H1 (cell line): ENCODE data around the gene ALDH3B1. TPM values are rescaled to one million over a fixed set of nuclear protein-coding genes. Genes with fewer than 3 reads are reported as not detected.

Experiments used
- CTCF ChIA-PET: fragments of 300-600 bp; sonication (Branson Sonifier 250); formaldehyde crosslinking; loops from one replicate; lab custom pipeline; 2021; ENCODE audit not compliant: partially characterized antibody; lab: Charles Lee
- POLR2A ChIA-PET: fragments of 300-600 bp; sonication (Branson Sonifier 250); formaldehyde crosslinking; loops from one replicate; lab custom pipeline; 2021; ENCODE audit warnings: inconsistent platforms; ENCODE audit not compliant: partially characterized antibody; lab: Charles Lee
- DNase-seq, 2 experiments: peaks; one replicate each; pipeline versions ENCODE4 v3.0.0 to v3.0.0-alpha.2; 2010 to 2022; ENCODE audit warnings: low spot score in 2 of 2, low read depth in 1 of 2, mixed read lengths in 1 of 2
- FAIRE-seq: peaks from 2 replicates; lab custom pipeline; 2011; peaks lifted over from hg19 to GRCh38; lab: Jason Lieb, UNC
- H2AFZ ChIP-seq: 2 replicates; pipeline ENCODE4 v1.8.1; 2012; ENCODE audit warnings: low read length, inconsistent platforms
- H2AK5ac ChIP-seq: 2 replicates; pipeline ENCODE4 v1.6.1; 2013; ENCODE audit warnings: low read depth, low read length
- H2BK120ac ChIP-seq: replicated peaks from 2 replicates; pipeline ENCODE3; 2013; ENCODE audit warnings: low read depth, low read length, inconsistent platforms
- H2BK12ac ChIP-seq: 2 replicates; pipeline ENCODE4 v1.6.1; 2013; ENCODE audit warnings: low read depth, low read length
- H2BK15ac ChIP-seq: 2 replicates; pipeline ENCODE4 v1.6.1; 2013; ENCODE audit warnings: low read length
- H2BK20ac ChIP-seq: 2 replicates; pipeline ENCODE4 v1.6.1; 2013; ENCODE audit warnings: low read length
- H2BK5ac ChIP-seq: 2 replicates; pipeline ENCODE4 v1.6.1; 2013; ENCODE audit warnings: low read depth, low read length
- H3K14ac ChIP-seq: 2 replicates; pipeline ENCODE4 v1.6.1; 2013; ENCODE audit warnings: inconsistent platforms; ENCODE audit not compliant: insufficient read length
- H3K18ac ChIP-seq: 2 replicates; pipeline ENCODE4 v1.6.1; 2013; ENCODE audit warnings: low read length; ENCODE audit errors: extremely low read depth
- H3K23ac ChIP-seq: 2 replicates; pipeline ENCODE4 v1.6.1; 2013; ENCODE audit warnings: inconsistent platforms; ENCODE audit not compliant: insufficient read length
- H3K23me2 ChIP-seq: 2 replicates; pipeline ENCODE4 v1.6.1; 2013; ENCODE audit warnings: low read depth, low read length
- H3K27ac ChIP-seq: 2 replicates; pipeline ENCODE4 v1.6.1; 2011; ENCODE audit warnings: low read depth, low read length, inconsistent platforms
- H3K27me3 ChIP-seq, 4 experiments: replicated peaks in 1 of 4; 1 replicate in 1 of 4; 2 replicates in 3 of 4; pipeline versions ENCODE4 v1.6.1 to v1.8.1; 2011 to 2013; ENCODE audit warnings: low read length in 3 of 4, mild to moderate bottlenecking in 3 of 4, inconsistent platforms in 2 of 4, mixed read lengths in 2 of 4, moderate library complexity in 1 of 4; ENCODE audit not compliant: control insufficient read depth in 3 of 4, insufficient read depth in 3 of 4; ENCODE audit errors: extremely low read depth in 1 of 4
- H3K36me3 ChIP-seq, 4 experiments: 2 replicates each; pipeline versions ENCODE4 v1.6.1 to v1.8.1; 2011 to 2013; ENCODE audit warnings: mild to moderate bottlenecking in 4 of 4, low read length in 3 of 4, moderate library complexity in 2 of 4, control low read depth in 1 of 4, inconsistent platforms in 1 of 4; ENCODE audit not compliant: insufficient read depth in 4 of 4, control insufficient read depth in 2 of 4
- H3K4ac ChIP-seq: replicated peaks from 2 replicates; pipeline ENCODE3; 2013; ENCODE audit warnings: low read length, low read depth, mixed read lengths, inconsistent platforms; ENCODE audit not compliant: insufficient read length
- H3K4me1 ChIP-seq, 4 experiments: replicated peaks in 1 of 4; 1 replicate in 1 of 4; 2 replicates in 3 of 4; pipeline versions ENCODE4 v1.6.1 to v1.8.1; 2011 to 2013; ENCODE audit warnings: low read length in 3 of 4, inconsistent platforms in 2 of 4, mixed read lengths in 1 of 4; ENCODE audit not compliant: insufficient read depth in 4 of 4, control insufficient read depth in 3 of 4
- H3K4me2 ChIP-seq, 2 experiments: 2 replicates each; pipeline versions ENCODE4 v1.6.1 to v1.8.1; 2011 to 2013; ENCODE audit warnings: low read depth in 2 of 2, low read length in 2 of 2, control low read depth in 1 of 2, inconsistent platforms in 1 of 2, mild to moderate bottlenecking in 1 of 2; ENCODE audit not compliant: insufficient read depth in 1 of 2
- H3K4me3 ChIP-seq, 4 experiments: fragments of 200-600, 300-600 bp in 1 of 4; sonication (generic), shearing (Covaris generic), sonication (Bioruptor Twin) in 1 of 4; 2 replicates each; pipeline versions ENCODE4 v1.5.1 to v1.8.1; 2011 to 2016; ENCODE audit warnings: low read length in 4 of 4, low read depth in 3 of 4, control low read depth in 2 of 4, inconsistent platforms in 2 of 4, mild to moderate bottlenecking in 2 of 4, mixed read lengths in 1 of 4, moderate library complexity in 1 of 4; ENCODE audit not compliant: insufficient read depth in 2 of 4; ENCODE audit errors: extremely low read depth in 1 of 4
- H3K56ac ChIP-seq: replicated peaks from 2 replicates; pipeline ENCODE3; 2013; ENCODE audit warnings: low read depth, mild to moderate bottlenecking, mixed read lengths, low read length, inconsistent platforms; ENCODE audit not compliant: insufficient read length
- H3K79me1 ChIP-seq: 2 replicates; pipeline ENCODE4 v1.6.1; 2013; ENCODE audit warnings: low read depth, low read length, control low read depth
- H3K79me2 ChIP-seq, 2 experiments: 2 replicates each; pipeline versions ENCODE4 v1.6.1 to v1.8.1; 2012 to 2013; ENCODE audit warnings: low read length in 2 of 2, mild to moderate bottlenecking in 2 of 2, inconsistent platforms in 1 of 2; ENCODE audit not compliant: insufficient read depth in 2 of 2, control insufficient read depth in 1 of 2
- H3K9ac ChIP-seq, 4 experiments: replicated peaks in 1 of 4; 1 replicate in 1 of 4; 2 replicates in 3 of 4; pipeline versions ENCODE4 v1.6.1 to v1.8.1; 2011 to 2013; ENCODE audit warnings: low read depth in 3 of 4, low read length in 3 of 4, control low read depth in 2 of 4, mild to moderate bottlenecking in 2 of 4, moderate library complexity in 2 of 4, inconsistent platforms in 1 of 4; ENCODE audit errors: extremely low read depth in 1 of 4
- H3K9me3 ChIP-seq, 2 experiments: 2 replicates each; pipeline versions ENCODE4 v1.6.1 to v1.8.1; 2012 to 2013; ENCODE audit warnings: mild to moderate bottlenecking in 2 of 2, moderate library complexity in 2 of 2, control low read depth in 1 of 2, inconsistent platforms in 1 of 2, low read depth in 1 of 2, low read length in 1 of 2, mixed read lengths in 1 of 2; ENCODE audit not compliant: insufficient read depth in 2 of 2
- H4K20me1 ChIP-seq, 2 experiments: replicated peaks in 1 of 2; 2 replicates each; pipeline versions ENCODE3 to v1.8.1; 2011 to 2013; ENCODE audit warnings: inconsistent platforms in 2 of 2, low read length in 2 of 2, mild to moderate bottlenecking in 1 of 2; ENCODE audit not compliant: insufficient read depth in 2 of 2, control insufficient read depth in 1 of 2
- H4K5ac ChIP-seq: 2 replicates; pipeline ENCODE4 v1.6.1; 2013; ENCODE audit warnings: low read length, low read depth, mixed read lengths, inconsistent platforms; ENCODE audit not compliant: insufficient read length
- H4K8ac ChIP-seq: 2 replicates; pipeline ENCODE4 v1.8.0; 2013; ENCODE audit warnings: mild to moderate bottlenecking, moderate library complexity, low read length, inconsistent platforms; ENCODE audit not compliant: insufficient read depth; ENCODE audit errors: extremely low read depth
- H4K91ac ChIP-seq: replicated peaks from 2 replicates; pipeline ENCODE3; 2013; ENCODE audit warnings: low read length, mixed read lengths, inconsistent platforms; ENCODE audit not compliant: insufficient read length
- CBX8 ChIP-seq: fragments of 300-800, 300-1000 bp; sonication (generic); IDR thresholded peaks from 2 replicates; pipeline ENCODE4 v1.7.1; 2016; ENCODE audit warnings: low read depth, low read length, borderline replicate concordance
- CTCF ChIP-seq, 3 experiments: IDR thresholded peaks; 1 replicate in 2 of 3; 2 replicates in 1 of 3; pipeline versions ENCODE4 v1.5.1 to v1.6.1; 2011; ENCODE audit warnings: low read length in 3 of 3, mild to moderate bottlenecking in 3 of 3, inconsistent platforms in 2 of 3, low read depth in 1 of 3, moderate library complexity in 1 of 3; ENCODE audit not compliant: insufficient read depth in 1 of 3; ENCODE audit errors: control extremely low read depth in 1 of 3
- RAD21 ChIP-seq, 2 experiments: IDR thresholded peaks in 1 of 2; conservative IDR thresholded peaks in 1 of 2; 2 replicates each; pipeline ENCODE4 v1.6.1; 2011; ENCODE audit warnings: low read depth in 2 of 2, low read length in 2 of 2, improper control_type of control experiment in 1 of 2, inconsistent platforms in 1 of 2, mild to moderate bottlenecking in 1 of 2, moderate library complexity in 1 of 2
- SUZ12 ChIP-seq: fragments of 200-600 bp; sonication (generic); IDR thresholded peaks from 2 replicates; pipeline ENCODE4 v1.6.1; 2012; ENCODE audit warnings: mild to moderate bottlenecking, inconsistent platforms, low read length, moderate library complexity, mixed read lengths
- WGBS, 2 experiments: shearing (Covaris generic) in 1 of 2; methylation state at CpG; one replicate each; pipeline versions ENCODE4 v1.1.6 to v1.1.7; 2013 to 2015; ENCODE audit warnings: low lambda C conversion rate in 2 of 2, mixed read lengths in 2 of 2, inconsistent platforms in 1 of 2, low coverage in 1 of 2, missing lambda C conversion rate in 1 of 2; ENCODE audit not compliant: insufficient replicate concordance in 2 of 2, insufficient coverage in 1 of 2, insufficient read length in 1 of 2; ENCODE audit errors: extremely low coverage in 1 of 2, missing lambda C conversion rate in 1 of 2; 5-methylcytosine and 5-hydroxymethylcytosine counted together
- polyA plus RNA-seq, 7 experiments: library from polyadenylated mRNA; depleted of rRNA in 3 of 7; stranded (reverse) in 5 of 7; unstranded in 2 of 7; fragments of >200 nt in 5 of 7; fragments of 200-250 nt in 2 of 7; gene quantifications; 1 replicate in 5 of 7; 2 replicates in 1 of 7; 4 replicates in 1 of 7; pipeline versions ENCODE4 v1.2.1 to v1.2.3, GENCODE V29; 2011 to 2013; ENCODE audit warnings: missing spikeins in 2 of 7, mixed read lengths in 2 of 7
- total RNA-seq: library from RNA; stranded (reverse); fragmentation: NEBNext Ultra II Directional; extraction: Animal tissue kit (Norgen Biotek cat#: 25700); gene quantifications from 2 replicates; pipeline ENCODE4 v1.2.1, GENCODE V29; 2021

ALDH3B1 gene
- total and polyA plus RNA-seq, 2 of the 8 experiments (the other 6 are each of a cell fraction or from before 2014, with no cell fraction given) = 0.32 to 0.47 TPM

- WGBS, 2 experiments = 88% methylated on average over 22 of the region's 27 CpGs; no CpG with 5 or more reads in 1 of the 2 experiments
- TF ChIP-seq CTCF (IDR thresholded peaks at IDR 0.05; ENCODE audit: control extremely low read depth in 1 of 3, insufficient read depth in 1 of 3, low read depth in 1 of 3, low read length in 3 of 3) (peak in 2 of 3 experiments; percentile 39 to 54; a peak in 3 of 4 replicates), SUZ12 (no peak), CBX8 (no peak), RAD21 (IDR thresholded peaks at IDR 0.05 in 1 of 2, conservative IDR thresholded peaks at IDR 0.05 in 1 of 2; ENCODE audit: low read depth in 2 of 2, low read length in 2 of 2) (peak; percentile 41 to 47)
- TF ChIP-seq, all 59 proteins: peak for 2
- DNase-seq = no peak
Observed at GRCh38 chr11:68021167-68021787, 11.2 kb downstream of the ALDH3B1 start.

More at GRCh38 chr11:68021167-68021787, 11.2 kb downstream of the ALDH3B1 start:
- no peak overlapping the region for H3K23ac ChIP-seq
- H2AK5ac ChIP-seq = no peak overlapping the region
- no peaks in the 10 kb centered on the region for H3K36me3 ChIP-seq
- no peak overlapping the region for H2BK12ac ChIP-seq
- no peaks in the 10 kb centered on the region for H3K23me2 ChIP-seq
- H3K18ac ChIP-seq = no peak overlapping the region
- H3K4ac ChIP-seq = no peak overlapping the region
- no peak overlapping the region for H3K4me3 ChIP-seq
- no peak overlapping the region for H3K56ac ChIP-seq
- no peak for FAIRE-seq
- no peak overlapping the region for H4K91ac ChIP-seq
- H3K79me2 ChIP-seq = no peaks in the 10 kb centered on the region
- H3K4me1 ChIP-seq = peaks cover 0 to 12% (median 4%) of the 10 kb centered on the region in 4 experiments; a peak in 4 of 7 replicates
- H2AFZ ChIP-seq = no peak overlapping the region
- H2BK15ac ChIP-seq = no peak overlapping the region
- H3K27ac ChIP-seq = no peak overlapping the region
- no peak overlapping the region for H3K4me2 ChIP-seq
- no peaks in the 10 kb centered on the region for H4K20me1 ChIP-seq
- H2BK20ac ChIP-seq = no peak overlapping the region
- H2BK5ac ChIP-seq = no peak overlapping the region
- CTCF ChIA-PET = interaction anchor here (0.6 to 4.3 kb wide), 11 partner anchors 10 to 316 kb away, joined by 3 to 40 read pairs (median 4); partner anchors contain the start of genes ALDH3B1, NDUFS8 and UNC93B1
- H3K9ac ChIP-seq = no peak overlapping the region
- no peak overlapping the region for H3K14ac ChIP-seq
- no peaks in the 10 kb centered on the region for H3K27me3 ChIP-seq
- no peak overlapping the region for H2BK120ac ChIP-seq
- H4K8ac ChIP-seq = no peak overlapping the region
- H3K9me3 ChIP-seq = no peaks in the 10 kb centered on the region
- H3K79me1 ChIP-seq = no peaks in the 10 kb centered on the region
- H4K5ac ChIP-seq = no peak overlapping the region
- POLR2A ChIA-PET = interaction anchor here (0.8 to 3.8 kb wide), 7 partner anchors 8 to 188 kb away, joined by 3 to 17 read pairs (median 3); partner anchors contain the start of gene ALDH3B1
